Mesendoderm (in vitro differentiated cells): Measurements from ENCODE around the gene IFIT2.

ENCODE experiments used
- DNase-seq: peaks from one replicate; pipeline ENCODE4 v3.0.0; 2013
- H2AK5ac ChIP-seq: 2 replicates; pipeline ENCODE4 v1.6.1; 2013; ENCODE audit warnings: low read length, inconsistent platforms
- H2BK120ac ChIP-seq: 2 replicates; pipeline ENCODE4 v1.6.1; 2013; ENCODE audit warnings: low read depth, mild to moderate bottlenecking, low read length, moderate library complexity, mixed read lengths
- H2BK15ac ChIP-seq: replicated peaks from 2 replicates; pipeline ENCODE4 v1.6.1; 2013; ENCODE audit warnings: low read depth, mild to moderate bottlenecking, moderate library complexity
- H2BK5ac ChIP-seq: 2 replicates; pipeline ENCODE4 v1.6.1; 2013; ENCODE audit warnings: low read length, inconsistent platforms
- H3K18ac ChIP-seq: 2 replicates; pipeline ENCODE4 v1.6.1; 2013; ENCODE audit warnings: mild to moderate bottlenecking, low read length, mixed read lengths
- H3K23ac ChIP-seq: one replicate; pipeline ENCODE4 v1.6.1; 2013; ENCODE audit warnings: low read length
- H3K27ac ChIP-seq: 2 replicates; pipeline ENCODE4 v1.5.1; 2013; ENCODE audit warnings: low read depth, mild to moderate bottlenecking, inconsistent platforms, low read length, moderate library complexity
- H3K27me3 ChIP-seq: 2 replicates; pipeline ENCODE4 v1.6.1; 2013; ENCODE audit warnings: low read length, control low read depth, mild to moderate bottlenecking, inconsistent platforms; ENCODE audit not compliant: insufficient read depth, poor library complexity
- H3K36me3 ChIP-seq: 2 replicates; pipeline ENCODE4 v1.6.1; 2013; ENCODE audit warnings: low read length, inconsistent platforms; ENCODE audit not compliant: control insufficient read depth, insufficient read depth
- H3K4ac ChIP-seq: one replicate; pipeline ENCODE4 v1.6.1; 2013; ENCODE audit warnings: low read depth, mild to moderate bottlenecking, low read length, moderate library complexity
- H3K4me1 ChIP-seq: 2 replicates; pipeline ENCODE4 v1.6.1; 2013; ENCODE audit warnings: low read depth, low read length, inconsistent platforms; ENCODE audit not compliant: control insufficient read depth
- H3K4me2 ChIP-seq: 2 replicates; pipeline ENCODE4 v1.6.1; 2013; ENCODE audit warnings: low read length
- H3K4me3 ChIP-seq: 2 replicates; pipeline ENCODE4 v1.5.1; 2013; ENCODE audit warnings: mild to moderate bottlenecking, low read length
- H3K56ac ChIP-seq: one replicate; pipeline ENCODE4 v1.6.1; 2013; ENCODE audit warnings: low read length
- H3K79me1 ChIP-seq: 2 replicates; pipeline ENCODE4 v1.6.1; 2013; ENCODE audit warnings: low read length, inconsistent platforms
- H3K79me2 ChIP-seq: 2 replicates; pipeline ENCODE4 v1.6.1; 2013; ENCODE audit warnings: mild to moderate bottlenecking, low read length; ENCODE audit not compliant: control insufficient read depth, insufficient read depth
- H3K9ac ChIP-seq: 2 replicates; pipeline ENCODE4 v1.6.1; 2013; ENCODE audit warnings: low read length, inconsistent platforms
- H4K5ac ChIP-seq: one replicate; pipeline ENCODE4 v1.6.1; 2013; ENCODE audit warnings: low read length
- H4K8ac ChIP-seq: one replicate; pipeline ENCODE4 v1.6.1; 2013; ENCODE audit warnings: low read depth, mild to moderate bottlenecking, control low read depth, low read length, moderate library complexity
- WGBS: extraction: QIAGEN DNeasy Blood & Tissue Kit; methylation state at CpG from one replicate; pipeline ENCODE4 v1.1.7; 2013; ENCODE audit warnings: low lambda C conversion rate, missing lambda C conversion rate; ENCODE audit not compliant: insufficient coverage; ENCODE audit errors: extremely low coverage; 5-methylcytosine and 5-hydroxymethylcytosine counted together

IFIT2 gene

GRCh38 chr10:89337484-89337883 lies 35.6 kb downstream of the IFIT2 start:
- Histone ChIP-seq H2AK5ac (no peak overlapping the region), H3K9ac (no peak overlapping the region), H3K4ac (no peak overlapping the region), H2BK120ac (peak overlapping the region; percentile 78), H3K36me3 (no peaks in the 10 kb centered on the region), H3K79me1 (no peaks in the 10 kb centered on the region), H3K18ac (peak overlapping the region; percentile 83), H3K79me2 (no peaks in the 10 kb centered on the region), H4K5ac (peak overlapping the region; percentile 61), H3K27me3 (no peaks in the 10 kb centered on the region), H2BK5ac (no peak overlapping the region), H3K27ac (no peak overlapping the region), H3K4me3 (no peak overlapping the region), H3K4me1 (peaks cover 14% of the 10 kb centered on the region), H3K23ac (no peak overlapping the region), H2BK15ac (peak overlapping the region; percentile 76), H4K8ac (no peak overlapping the region), H3K56ac (peak overlapping the region; percentile 43), H3K4me2 (no peak overlapping the region)
- WGBS = no CpG with 5 or more reads among the region's 6 CpGs
- peak; percentile 89 for DNase-seq

GRCh38 chr10:89338713-89339112 lies 36.9 kb downstream of the IFIT2 start:
- Histone ChIP-seq H4K8ac (no peak overlapping the region), H2AK5ac (no peak overlapping the region), H3K27ac (no peak overlapping the region), H4K5ac (no peak overlapping the region), H2BK5ac (no peak overlapping the region), H2BK120ac (no peak overlapping the region), H3K4me3 (no peak overlapping the region), H3K4me2 (no peak overlapping the region), H3K4ac (no peak overlapping the region), H3K79me2 (no peaks in the 10 kb centered on the region), H3K4me1 (peaks cover 7% of the 10 kb centered on the region), H3K9ac (no peak overlapping the region), H3K23ac (no peak overlapping the region), H3K36me3 (no peaks in the 10 kb centered on the region), H3K18ac (peak overlapping the region; percentile 51), H2BK15ac (no peak overlapping the region), H3K27me3 (no peaks in the 10 kb centered on the region), H3K56ac (no peak overlapping the region), H3K79me1 (no peaks in the 10 kb centered on the region)
- no CpG with 5 or more reads among the region's 3 CpGs for WGBS
- no peak for DNase-seq

- Histone ChIP-seq H3K27me3 (no peaks in the 10 kb centered on the region), H2BK15ac (no peak overlapping the region), H3K4me1 (peaks cover 2% of the 10 kb centered on the region), H4K5ac (no peak overlapping the region), H3K23ac (no peak overlapping the region), H3K9ac (no peak overlapping the region), H2BK5ac (no peak overlapping the region), H3K79me1 (no peaks in the 10 kb centered on the region), H3K18ac (no peak overlapping the region), H3K4me3 (no peak overlapping the region), H3K36me3 (no peaks in the 10 kb centered on the region), H2BK120ac (no peak overlapping the region), H4K8ac (no peak overlapping the region), H3K79me2 (no peaks in the 10 kb centered on the region), H3K27ac (no peak overlapping the region), H3K56ac (no peak overlapping the region), H3K4me2 (no peak overlapping the region), H3K4ac (no peak overlapping the region), H2AK5ac (no peak overlapping the region)
- WGBS = no CpG with 5 or more reads among the region's 4 CpGs
- no peak for DNase-seq
Observed at GRCh38 chr10:89339875-89340274, 38.0 kb downstream of the IFIT2 start.

- Histone ChIP-seq H3K36me3 (no peaks in the 10 kb centered on the region), H3K4me3 (no peak overlapping the region), H3K9ac (no peak overlapping the region), H3K79me2 (no peaks in the 10 kb centered on the region), H2BK120ac (no peak overlapping the region), H3K56ac (no peak overlapping the region), H3K4me1 (peaks cover 4% of the 10 kb centered on the region), H3K27ac (no peak overlapping the region), H3K4ac (no peak overlapping the region), H4K8ac (no peak overlapping the region), H3K27me3 (no peaks in the 10 kb centered on the region), H2AK5ac (no peak overlapping the region), H3K18ac (no peak overlapping the region), H3K79me1 (no peaks in the 10 kb centered on the region), H2BK15ac (peak overlapping the region; percentile 60), H2BK5ac (no peak overlapping the region), H3K4me2 (no peak overlapping the region), H3K23ac (no peak overlapping the region), H4K5ac (no peak overlapping the region)
- no peak for DNase-seq
- no CpG with 5 or more reads among the region's 3 CpGs for WGBS
Observed at GRCh38 chr10:89341649-89342048, 39.8 kb downstream of the IFIT2 start.

GRCh38 chr10:89342206-89342958 lies 40.5 kb downstream of the IFIT2 start:
- Histone ChIP-seq H2AK5ac (no peak overlapping the region), H3K4me1 (peaks cover 6% of the 10 kb centered on the region), H4K5ac (no peak overlapping the region), H3K36me3 (no peaks in the 10 kb centered on the region), H3K18ac (no peak overlapping the region), H3K9ac (no peak overlapping the region), H2BK15ac (no peak overlapping the region), H3K27ac (no peak overlapping the region), H3K4me2 (no peak overlapping the region), H3K27me3 (no peaks in the 10 kb centered on the region), H2BK120ac (no peak overlapping the region), H4K8ac (no peak overlapping the region), H3K4ac (no peak overlapping the region), H3K23ac (no peak overlapping the region), H3K56ac (no peak overlapping the region), H2BK5ac (no peak overlapping the region), H3K4me3 (no peak overlapping the region), H3K79me1 (no peaks in the 10 kb centered on the region), H3K79me2 (no peaks in the 10 kb centered on the region)
- no peak for DNase-seq
- WGBS = no CpG with 5 or more reads among the region's 3 CpGs
